G401.6 (cell line): Measurements from ENCODE around the gene PELO.
"Not testable (repeated sequence)": the region's sequence is repeated elsewhere in the genome, so short reads cannot be mapped to it uniquely, and the experiment has no call there.

ENCODE experiments used
- FAIRE-seq: peaks from 2 replicates; lab custom pipeline; 2012; peaks lifted over from hg19 to GRCh38; lab: Jason Lieb, UNC

PELO gene

DNA sequence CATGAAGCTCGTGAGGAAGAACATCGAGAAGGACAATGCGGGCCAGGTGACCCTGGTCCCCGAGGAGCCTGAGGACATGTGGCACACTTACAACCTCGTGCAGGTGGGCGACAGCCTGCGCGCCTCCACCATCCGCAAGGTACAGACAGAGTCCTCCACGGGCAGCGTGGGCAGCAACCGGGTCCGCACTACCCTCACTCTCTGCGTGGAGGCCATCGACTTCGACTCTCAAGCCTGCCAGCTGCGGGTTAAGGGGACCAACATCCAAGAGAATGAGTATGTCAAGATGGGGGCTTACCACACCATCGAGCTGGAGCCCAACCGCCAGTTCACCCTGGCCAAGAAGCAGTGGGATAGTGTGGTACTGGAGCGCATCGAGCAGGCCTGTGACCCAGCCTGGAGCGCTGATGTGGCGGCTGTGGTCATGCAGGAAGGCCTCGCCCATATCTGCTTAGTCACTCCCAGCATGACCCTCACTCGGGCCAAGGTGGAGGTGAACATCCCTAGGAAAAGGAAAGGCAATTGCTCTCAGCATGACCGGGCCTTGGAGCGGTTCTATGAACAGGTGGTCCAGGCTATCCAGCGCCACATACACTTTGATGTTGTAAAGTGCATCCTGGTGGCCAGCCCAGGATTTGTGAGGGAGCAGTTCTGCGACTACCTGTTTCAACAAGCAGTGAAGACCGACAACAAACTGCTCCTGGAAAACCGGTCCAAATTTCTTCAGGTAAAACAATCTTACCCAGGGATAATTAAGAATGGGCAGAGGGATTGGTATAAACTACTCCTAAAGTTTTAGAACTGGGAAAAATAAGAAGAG lies 12.9 kb downstream of the PELO start:
- FAIRE-seq = no peak

- FAIRE-seq = no peak
Measured at GRCh38 chr5:52801329-52801728, 13.6 kb downstream of the PELO start.

DNA sequence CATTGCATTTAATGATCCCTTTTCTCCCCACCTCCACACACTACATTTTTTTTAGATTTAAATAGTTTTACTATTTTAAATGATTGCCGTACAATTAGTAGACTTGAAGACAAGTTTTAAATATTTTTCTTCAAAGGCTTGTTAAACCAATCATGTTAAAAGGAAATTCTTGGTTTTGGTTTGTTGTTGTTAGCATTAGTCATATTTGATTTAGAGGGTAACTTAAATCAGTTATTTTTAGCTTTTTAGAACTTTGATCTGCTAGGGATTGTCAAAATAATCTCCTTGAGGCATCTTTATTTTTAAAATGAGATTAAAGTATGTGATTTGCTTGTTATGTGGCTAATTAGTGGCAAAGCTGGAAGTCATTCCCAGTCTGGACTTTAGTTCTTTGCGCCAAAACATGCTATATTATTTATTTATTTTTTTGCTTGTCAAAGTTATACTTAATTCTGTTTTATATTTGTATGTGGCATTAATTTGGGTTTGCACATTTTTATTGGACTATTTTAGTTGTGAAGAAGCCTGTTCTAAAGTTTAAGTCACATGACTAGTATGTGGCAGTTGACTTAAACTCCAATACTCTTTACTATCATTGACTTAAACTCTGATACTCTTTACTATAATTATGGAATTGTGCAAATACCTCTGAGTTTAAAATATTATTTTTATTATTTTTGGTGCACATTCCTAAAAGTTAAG lies 14.7 kb downstream of the PELO start:
- no peak for FAIRE-seq

- FAIRE-seq = no peak
Measured at GRCh38 chr5:52802974-52803336, 15.2 kb downstream of the PELO start.

DNA sequence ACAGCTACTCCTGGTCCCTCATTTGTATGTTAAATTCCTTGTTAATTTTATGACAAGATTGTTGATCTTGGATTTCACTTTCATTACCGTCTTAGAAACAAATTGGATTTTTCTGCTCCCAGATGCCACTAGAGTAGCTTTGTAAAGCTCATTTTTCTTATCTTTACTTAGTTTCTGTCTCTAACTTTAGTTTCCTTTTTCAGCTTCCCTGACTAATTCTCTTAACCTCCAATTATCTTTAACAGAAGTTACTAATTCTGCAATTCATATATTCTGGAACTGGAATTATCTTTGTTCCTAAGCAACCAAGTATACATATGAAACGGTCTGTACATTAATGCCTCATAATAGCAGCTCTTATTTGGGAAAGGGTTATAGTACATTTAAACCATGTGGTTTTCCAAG lies 16.7 kb downstream of the PELO start:
- FAIRE-seq = no peak

- FAIRE-seq = no peak
Measured at GRCh38 chr5:52804981-52805380, 17.3 kb downstream of the PELO start.

GRCh38 chr5:52805615-52806014 lies 17.9 kb downstream of the PELO start:
- no peak for FAIRE-seq

GRCh38 chr5:52807037-52807436 lies 19.3 kb downstream of the PELO start:
- FAIRE-seq = no peak

DNA sequence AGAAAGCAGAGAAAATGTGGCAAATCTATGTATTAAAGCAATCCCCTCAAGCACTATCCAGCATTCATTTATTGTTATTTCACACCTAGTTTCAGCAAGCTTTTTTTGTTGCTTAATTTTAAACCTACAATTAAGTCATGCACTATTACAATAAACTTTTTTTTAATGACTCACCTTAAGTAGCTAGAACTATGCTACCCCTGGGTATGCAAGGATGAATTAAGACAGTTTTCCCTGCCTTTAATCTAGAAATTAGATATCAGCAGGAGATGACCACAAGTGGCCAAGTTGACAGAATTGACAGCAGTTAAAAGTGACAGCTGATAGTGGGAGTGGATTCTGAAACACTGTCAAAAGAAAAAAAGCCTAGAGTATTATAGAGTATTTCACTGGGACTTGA lies 20.0 kb downstream of the PELO start:
- no peak for FAIRE-seq

- no peak for FAIRE-seq
Measured at GRCh38 chr5:52808316-52808901, 20.7 kb downstream of the PELO start.

GRCh38 chr5:52809884-52810283 lies 22.2 kb downstream of the PELO start:
- FAIRE-seq = no peak

DNA sequence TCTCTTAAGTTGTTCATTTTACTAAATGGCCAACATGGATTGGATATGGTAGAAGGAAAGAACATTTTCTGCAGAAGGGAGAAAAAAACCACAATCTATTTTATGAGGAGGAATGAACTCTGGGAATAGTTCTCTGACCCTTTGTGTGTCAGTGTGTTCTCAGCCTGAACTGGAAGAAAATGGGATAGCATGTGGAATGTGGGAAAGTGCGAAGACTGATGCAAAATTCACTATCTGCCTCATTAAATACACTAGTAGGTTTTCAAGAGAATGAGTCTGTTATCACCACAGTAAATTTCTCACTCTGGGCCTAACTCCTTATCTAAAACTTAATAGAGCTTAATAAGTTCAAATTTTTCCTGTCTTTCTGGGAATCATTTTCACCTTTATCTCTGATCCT lies 22.7 kb downstream of the PELO start:
- no peak for FAIRE-seq

- FAIRE-seq = no peak
Measured at GRCh38 chr5:52811067-52811749, 23.5 kb downstream of the PELO start.

GRCh38 chr5:52814352-52815148 lies 26.8 kb downstream of the PELO start:
- no peak for FAIRE-seq

GRCh38 chr5:52817818-52818217 lies 30.1 kb downstream of the PELO start:
- FAIRE-seq = no peak

- FAIRE-seq = no peak
Measured at GRCh38 chr5:52818360-52818759, 30.6 kb downstream of the PELO start.

DNA sequence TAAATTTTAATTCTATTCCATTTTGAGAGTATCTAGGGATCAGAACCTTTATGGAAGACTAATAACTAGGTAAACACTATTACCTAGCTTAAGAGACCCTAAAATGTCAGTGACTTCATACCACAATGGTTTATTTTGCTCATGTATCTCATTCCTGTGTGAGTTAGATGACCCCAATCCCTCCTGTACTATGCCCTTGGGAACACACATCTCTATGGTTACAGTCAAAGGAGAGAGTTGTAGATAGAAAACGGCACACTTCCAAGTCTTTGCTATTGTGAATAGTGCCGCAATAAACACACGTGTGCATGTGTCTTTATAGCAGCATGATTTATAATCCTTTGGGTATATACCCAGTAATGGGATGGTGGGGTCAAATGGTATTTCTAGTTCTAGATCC lies 31.1 kb downstream of the PELO start:
- FAIRE-seq = not testable (repeated sequence)

DNA sequence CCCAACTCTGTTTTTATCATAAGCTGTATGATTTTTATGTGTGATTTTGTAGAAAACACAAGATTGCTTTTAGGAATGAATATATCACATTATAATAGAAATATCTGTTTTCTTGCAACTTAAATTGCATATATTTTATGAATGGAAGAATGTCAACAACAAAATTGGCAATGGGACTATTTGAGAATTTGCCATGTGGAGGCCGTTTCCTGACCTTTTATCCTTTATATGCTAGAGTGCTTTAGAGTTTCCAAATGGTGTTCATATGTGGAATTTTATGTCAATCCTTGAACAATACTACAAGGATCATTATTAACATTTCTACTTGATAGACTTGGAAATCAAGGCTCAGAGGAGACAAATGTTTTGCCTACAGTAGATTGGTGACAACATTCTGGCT lies 34.2 kb downstream of the PELO start:
- no peak for FAIRE-seq

DNA sequence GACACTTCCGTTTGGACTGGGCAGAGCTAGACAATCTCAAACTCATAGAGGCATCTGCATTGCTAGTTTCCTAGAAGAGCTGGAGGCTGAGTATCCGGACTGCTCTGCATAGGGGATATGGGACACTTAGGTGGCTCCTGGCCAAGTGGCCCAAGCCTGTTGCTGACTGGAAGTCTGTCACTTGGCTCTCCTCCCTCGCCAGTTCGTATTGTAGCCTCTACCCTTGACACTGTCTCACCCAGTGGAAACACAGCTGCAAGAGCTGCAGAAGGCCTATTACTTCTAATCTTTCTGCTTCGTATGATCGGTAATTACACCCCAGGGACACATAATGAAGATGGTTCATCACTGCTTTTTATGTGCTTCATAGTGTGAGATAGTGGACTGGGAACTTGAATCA lies 34.7 kb downstream of the PELO start:
- FAIRE-seq = no peak

GRCh38 chr5:52824827-52825226 lies 37.1 kb downstream of the PELO start:
- no peak for FAIRE-seq

- FAIRE-seq = no peak
Measured at GRCh38 chr5:52825826-52826225, 38.1 kb downstream of the PELO start.

- FAIRE-seq = no peak
Measured at GRCh38 chr5:52827815-52828214, 40.1 kb downstream of the PELO start.
